Activated naive CD4-positive, alpha-beta T cell treated with Interleukin-2 at 50 U/mL for 16 hours (primary cell): Measurements from ENCODE around the gene S100A1.

Source experiments
- DNase-seq: peaks from one replicate; pipeline ENCODE4 v3.0.0-alpha.2; 2020

The S100A1 gene

DNA sequence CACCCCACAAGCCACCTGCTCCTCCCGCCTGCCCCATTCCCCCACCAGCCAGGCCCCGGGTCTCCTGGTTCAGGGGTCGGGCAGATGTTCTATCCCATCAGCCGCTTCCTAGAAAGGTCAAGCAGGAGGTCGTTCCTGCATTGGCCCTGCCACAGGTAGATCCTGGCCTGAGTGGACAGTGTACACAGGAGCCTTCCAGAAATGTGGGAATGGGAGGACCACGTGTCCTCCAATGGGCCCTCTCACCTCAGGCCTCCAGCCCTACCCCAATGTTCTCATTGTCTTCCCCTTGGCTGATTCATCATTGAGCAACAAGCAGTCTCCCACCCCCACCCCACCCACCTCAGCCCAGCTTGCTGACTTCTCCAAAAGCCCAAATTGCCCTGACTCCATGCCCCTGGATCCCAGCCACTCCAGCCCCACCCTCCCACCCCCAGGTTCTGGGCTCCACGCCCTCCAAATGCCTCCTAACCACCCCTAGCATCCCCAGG, 17.4 kb upstream of the S100A1 start:
- DNase-seq: no peak

DNA sequence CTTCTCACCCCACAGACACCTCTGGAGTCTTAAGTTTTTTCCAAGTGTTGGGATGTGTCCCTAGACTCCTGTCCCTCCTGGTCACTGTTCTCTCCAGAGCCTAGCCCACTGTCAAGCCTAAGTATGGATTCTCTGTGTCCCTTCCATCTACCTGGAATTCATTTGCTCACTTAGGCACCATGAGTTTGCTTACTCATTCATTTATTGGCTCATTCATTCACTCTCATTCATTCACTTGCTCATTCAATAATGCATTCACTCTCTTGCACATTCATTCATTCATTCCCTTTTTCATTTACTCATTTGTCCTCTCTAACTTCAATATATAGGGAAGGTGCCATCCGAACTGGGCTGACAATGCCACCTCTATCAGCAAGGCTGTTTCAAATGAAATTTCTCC, 16.9 kb upstream of the S100A1 start:
- no peak for DNase-seq

DNA sequence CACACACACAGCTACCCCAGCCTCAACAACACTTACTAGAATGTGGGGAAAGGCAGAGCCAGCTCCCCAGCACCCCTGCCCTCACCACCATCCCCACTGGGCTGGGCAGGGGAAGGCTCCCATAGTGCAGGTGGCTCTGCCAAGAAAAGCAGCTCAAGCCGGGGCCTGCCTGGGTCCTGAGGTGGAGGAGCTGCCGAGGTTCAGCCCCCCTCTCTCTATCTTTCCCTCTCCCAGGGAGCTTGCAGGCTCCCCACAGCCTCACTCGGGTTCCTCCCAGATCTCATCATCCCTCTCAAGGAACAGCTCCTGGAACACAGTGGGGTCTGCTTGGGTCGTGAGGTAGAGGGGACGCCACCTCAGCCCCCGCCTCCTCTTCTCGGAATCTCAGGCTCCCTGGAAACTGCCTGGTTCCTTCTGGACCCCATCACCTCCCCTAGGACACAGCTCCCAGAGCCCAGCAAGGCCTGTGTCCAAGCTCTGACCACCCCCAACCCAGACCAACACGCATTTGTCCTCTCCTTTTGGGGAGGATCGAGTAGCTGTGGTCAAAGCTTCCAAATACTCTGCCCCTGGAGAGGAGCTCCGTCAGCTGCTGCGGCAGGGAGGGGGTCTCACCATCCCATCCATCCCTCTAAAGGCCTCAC, 16.0 kb upstream of the S100A1 start:
- no peak for DNase-seq

DNA sequence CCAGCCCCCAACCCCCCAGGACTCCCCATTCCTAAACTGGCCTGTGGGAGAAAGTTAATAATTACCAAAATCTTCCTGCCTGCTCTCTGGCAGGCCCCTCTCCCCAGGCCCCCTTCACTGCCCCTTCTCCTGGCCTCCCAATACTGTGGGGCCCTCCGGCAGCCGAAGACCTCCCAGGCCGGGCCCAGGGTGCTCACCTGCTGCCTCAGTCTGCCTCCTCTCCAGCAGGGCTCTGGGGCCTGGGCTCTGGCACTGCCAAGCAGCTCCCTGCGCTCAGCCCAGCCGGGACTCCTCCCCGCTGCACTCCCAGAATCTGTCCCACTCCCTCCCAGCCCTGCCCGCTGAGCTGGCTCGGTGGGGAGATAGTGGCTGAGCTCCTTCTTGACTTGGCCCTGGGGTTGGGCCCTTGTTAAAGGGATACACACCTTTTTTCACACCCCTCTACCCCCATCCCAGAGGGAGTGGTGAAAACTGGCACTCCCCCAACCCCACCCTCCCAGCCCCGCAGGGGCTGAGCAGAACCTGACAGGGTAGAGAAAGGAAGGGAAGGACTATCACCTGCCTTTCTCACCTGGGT, 15.4 kb upstream of the S100A1 start, which contains the start of gene S100A16:
S100A16 (minus strand) TSS at position 383 of the 577 bp plus-strand sequence. CDS start 4,986 bp downstream, outside the sequence.
- DNase-seq: no peak

DNA sequence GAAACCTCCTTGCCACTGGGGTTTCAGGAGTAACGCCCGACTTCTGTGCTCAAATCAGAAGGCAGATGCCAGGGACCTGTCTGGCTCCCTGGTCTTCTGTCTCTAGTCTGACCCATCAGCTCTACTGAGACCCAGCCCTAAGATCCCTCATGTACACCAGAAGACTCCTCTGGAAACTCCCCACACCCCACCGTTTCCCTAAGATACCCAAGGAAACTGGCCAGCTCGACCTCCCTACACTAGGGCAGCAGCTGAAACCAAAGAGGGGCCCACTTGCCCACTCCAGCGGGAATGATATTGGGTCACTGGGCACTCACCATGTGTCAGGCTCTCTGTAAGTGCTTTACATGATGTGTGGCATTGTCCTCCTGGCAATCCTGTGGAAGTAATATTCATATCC, 14.8 kb upstream of the S100A1 start:
- no peak for DNase-seq

DNA sequence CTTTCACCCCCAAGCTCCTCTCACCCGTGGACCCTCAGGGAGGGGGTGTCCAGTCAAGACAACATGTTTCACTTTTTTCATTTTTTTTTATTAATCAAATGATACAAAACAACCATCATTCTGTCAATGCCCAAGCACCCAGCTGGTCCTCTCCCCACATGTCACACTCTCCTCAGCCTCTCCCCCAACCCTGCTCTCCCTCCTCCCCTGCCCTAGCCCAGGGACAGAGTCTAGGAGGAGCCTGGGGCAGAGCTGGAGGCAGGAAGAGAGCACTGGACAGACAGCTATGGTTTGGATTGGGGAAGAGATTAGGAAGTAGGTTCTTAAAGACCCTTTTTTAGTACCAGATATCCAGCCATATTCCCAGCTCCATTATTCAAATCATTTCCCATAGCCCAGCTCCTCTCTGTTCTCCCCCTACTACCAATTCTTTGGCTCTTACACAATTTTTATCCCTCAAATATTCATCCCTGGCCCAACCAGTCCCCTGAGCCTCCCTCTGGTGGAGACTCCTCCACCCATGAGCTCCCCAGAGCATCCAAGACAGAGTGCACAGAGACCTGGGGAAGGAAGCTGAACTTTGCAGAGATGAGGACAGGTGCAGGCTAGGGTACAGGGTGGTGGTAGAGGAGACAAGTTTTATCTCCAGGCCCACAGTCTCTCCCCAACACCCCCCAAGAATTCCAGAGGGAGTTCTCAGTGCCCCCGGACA, 13.9 kb upstream of the S100A1 start:
- DNase-seq: no peak

DNA sequence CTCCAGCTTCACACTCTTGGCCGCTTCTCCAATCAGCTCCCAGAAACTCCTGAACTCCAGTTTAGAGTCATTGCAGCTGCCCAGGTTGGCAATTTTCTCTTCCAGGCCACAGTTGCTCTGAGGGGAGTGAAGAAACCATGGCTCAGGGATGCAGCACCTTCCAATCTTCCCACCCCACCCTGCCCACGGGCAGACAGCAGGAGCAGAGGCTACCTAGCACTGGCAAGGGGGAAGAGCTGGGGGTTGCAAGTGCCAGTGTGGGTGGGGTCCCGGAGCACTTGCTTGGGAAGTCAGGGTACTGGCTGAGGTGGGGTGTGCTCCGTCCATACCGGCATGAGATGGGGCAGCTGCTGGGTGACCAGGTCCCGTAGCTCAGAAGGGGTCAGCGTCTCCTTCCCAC, 13.3 kb upstream of the S100A1 start:
- no peak for DNase-seq

DNA sequence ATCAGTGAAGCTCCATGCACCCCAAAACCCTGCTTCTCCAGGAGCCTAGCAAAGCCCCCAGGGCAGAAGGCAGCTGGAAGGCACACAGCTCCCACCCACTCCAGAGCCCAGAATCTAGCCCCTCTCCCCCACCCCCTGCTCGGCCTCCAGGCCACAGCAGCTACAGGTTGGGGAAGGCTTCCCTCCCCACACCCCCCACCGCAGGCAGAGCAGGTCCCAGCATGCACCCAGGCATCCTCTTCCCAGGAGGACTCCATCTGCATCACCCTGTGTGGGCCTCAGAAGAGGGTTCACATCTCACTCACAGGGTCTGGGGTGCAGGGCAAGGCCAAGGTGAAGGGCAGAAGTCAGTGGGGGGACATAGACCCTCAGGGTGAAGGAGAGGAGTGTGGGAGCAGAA, 12.8 kb upstream of the S100A1 start:
- DNase-seq: no peak

DNA sequence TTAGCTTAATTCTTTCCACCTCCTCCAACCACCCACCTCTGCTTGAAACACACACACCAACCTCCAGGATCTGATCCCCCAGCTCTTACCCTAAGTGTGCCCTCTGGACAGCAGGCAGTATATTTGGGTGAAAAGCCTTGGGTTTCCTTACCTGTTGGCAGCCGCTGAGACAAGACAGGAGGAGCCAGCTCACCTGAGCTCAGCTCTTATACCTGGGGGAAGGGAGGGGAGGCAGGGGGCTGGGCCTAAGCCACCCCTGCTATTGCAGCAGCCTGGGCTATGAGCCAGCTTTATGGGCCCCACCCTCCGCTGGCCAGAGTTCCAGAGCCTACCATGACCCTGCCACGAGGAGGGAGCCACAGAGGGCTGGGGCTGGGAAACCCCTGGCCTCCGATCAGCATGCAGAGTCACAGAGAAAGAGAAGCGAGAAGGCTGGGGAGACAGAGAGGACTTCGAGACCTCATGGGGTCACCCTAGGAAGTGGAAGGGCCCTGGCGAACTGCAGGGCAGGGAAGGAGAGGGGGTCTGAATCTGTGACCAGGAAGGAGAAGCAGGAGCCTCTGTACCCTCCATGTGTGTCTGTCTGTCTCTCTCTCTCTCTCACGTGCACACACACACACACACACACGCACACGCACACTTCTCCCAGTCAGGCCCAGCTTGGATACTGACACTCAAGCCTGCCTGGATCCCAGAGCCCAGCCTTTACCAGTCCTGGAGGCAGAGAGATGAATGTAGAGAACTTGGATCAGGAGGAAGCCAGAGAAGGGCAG, 11.9 kb upstream of the S100A1 start, which contains the start of gene S100A14:
S100A14 (minus strand) TSS at position 182 of the 773 bp plus-strand sequence. CDS start 467 bp downstream, outside the sequence.
- no peak for DNase-seq

DNA sequence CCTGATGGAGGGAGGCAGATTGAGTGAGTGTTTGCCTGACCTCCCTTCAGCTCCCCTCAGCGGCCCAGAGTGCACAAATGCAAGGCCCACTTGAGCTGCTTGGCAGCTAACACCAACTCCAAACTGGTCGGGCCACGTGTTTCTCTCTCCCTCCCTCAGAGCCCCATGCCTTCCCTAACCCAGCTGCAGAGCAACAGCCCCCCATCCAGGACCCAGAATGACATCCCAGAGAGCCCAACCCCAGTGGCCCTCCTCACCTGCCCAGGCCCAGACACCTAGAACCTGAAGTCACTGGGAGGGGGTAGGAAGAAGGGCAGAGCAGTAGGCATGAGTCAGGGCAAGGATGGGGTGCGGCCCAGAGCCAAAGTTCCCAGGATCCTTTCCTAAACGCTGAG, 11.3 kb upstream of the S100A1 start:
- DNase-seq: no peak

DNA sequence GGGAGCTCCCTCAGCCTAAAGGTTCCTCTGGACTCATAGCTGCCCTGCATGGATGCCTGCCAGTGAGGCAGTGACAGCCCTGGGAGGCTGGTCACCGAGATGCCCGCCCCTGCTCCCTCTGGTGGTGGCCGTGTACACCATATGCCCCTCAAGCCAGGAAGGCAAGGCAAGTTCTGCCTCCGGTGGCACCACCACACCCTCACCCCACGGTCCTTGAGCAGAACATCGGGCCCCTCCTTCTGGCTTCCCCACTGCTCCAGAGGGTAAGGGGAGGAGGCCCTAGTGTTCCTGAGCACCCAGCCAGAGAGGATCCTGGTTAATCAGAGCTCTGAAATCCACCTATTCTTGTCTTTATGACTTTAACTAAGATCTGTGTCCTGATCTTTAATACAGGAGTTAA, 10.6 kb upstream of the S100A1 start:
- peak; percentile 72 for DNase-seq

DNA sequence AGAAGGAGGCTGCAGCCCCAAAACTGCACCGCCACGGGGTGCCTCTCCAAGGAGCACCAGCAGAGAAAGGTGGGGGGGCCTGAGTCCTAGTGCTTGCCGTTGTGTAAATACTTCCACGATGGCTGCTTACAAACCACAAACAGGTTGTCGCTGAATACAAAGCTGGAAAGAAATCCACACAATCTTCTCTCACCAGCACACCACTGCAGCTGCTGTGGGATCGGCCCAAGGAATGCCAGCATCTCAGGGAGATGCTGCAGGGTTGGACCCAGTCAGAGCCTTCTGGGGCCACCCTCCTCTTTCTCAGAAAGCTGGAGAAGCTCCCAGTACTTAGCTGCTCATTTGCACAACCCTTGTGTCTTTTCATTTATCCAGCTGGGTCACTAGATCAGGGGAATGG, 9.1 kb upstream of the S100A1 start:
- DNase-seq: no peak

DNA sequence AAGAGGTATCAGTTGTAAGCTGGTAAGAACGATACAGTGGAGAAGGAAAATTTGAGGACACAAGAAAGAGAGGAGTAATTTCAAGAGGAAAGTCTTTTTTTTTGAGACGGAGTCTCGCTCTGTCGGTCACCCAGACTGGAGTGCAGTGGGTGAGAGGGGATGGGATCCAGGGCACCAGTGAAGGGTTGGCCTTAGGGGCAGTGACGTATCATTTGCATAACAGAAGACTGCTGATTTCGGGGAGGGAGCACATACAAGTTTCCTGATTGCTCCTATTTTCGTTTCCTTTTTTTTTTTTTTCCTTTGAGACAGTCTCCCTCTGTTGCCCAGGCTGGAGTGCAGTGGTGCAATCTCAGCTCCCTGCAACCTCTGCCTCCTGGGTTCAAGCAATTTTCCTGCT, 5.1 kb upstream of the S100A1 start:
- no peak for DNase-seq

DNA sequence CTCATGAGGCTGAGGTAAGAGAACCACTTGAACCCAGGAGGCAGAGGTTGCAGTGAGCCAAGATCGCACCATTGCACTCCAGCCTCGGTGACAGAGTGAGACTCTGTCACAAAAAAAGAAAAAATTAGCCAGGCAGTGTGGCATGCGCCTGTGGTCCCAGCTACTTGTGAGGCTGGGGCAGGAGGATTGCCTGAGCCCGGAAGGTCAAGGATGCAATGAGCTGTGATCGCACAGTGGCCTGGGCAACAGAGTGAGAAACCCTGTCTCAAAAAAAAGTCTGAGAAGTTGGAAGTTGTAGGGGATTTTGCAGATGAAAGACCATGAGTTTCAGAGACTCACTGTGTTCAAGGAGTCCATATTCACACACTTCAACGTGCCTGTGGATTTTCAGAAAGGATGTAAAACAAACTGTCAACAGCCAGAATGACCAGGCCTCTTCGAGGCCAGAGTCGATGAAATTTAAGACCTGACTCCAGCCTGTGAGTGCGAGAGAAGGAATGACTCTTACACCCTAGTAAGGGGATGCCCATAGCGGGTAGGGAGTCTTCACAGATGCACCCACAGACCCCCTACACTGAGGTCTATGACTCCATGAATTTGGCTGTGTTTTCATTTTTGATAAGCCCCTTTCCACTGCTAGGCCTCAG, 3.1 kb upstream of the S100A1 start:
- DNase-seq: no peak

DNA sequence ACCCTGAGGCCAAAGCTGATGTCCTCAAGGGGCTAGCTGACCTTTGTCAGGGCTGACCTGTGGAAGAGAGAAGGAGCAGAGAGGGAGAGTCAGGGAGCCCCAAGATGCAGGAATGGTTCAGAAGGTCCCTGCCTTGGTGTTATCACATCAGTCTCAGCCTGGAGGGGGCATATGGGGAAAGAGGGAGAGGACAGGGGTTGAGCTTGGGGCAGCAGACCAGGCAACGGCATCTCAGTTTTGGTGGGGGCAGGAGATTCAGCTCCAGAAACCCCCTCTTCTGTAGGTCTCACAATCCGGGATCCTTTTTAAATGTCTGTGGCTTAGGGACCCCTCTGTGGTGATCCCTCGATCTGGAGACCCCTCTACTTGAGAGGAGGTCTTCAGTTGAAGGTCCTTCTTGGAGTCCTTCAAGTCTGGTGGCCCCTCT, 1.7 kb upstream of the S100A1 start:
- DNase-seq: no peak

DNA sequence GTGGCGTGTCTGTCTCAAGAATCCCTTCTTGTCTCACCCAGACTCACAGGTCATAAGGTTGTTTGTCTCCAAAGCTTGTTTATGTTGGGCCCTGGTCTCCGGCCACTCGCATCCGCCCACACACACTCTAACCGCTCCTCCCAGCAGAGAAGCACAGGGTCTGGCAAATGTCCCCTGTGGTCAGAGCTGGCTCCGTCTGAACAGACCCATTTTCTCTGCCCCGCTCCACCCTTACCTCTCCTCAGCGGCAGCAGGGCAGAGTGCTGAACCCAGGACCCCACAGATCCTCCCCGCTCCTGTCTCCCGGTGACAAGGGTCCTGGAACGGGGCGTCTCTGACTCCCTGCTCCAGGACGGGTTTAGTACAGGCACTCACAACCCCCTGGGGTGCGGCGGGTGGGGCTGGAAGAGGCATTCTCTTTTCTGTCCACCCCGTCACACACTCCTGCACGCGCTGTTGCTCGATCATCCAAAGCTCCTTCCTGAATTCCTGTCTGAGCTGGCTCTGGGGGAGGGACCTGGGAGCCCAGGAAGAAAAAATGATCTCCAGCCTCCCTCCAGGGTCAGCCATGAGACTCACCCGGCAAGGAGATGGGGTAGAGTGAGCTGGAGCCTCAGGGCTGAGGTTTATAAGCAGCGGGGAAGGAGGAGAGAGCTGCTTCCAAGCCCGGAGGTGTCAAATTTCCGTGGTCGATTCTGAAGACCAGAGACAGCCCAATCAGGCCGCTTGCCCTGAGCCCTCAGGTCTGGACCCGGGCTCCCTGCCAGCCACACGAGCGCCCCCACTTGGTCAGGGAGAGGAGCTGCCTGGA, 1.1 kb upstream of the S100A1 start, which contains the start of gene S100A13:
S100A13 (minus strand) TSS at position 602 of the 811 bp plus-strand sequence. CDS start 1,033 bp downstream, outside the sequence.
- no peak for DNase-seq

DNA sequence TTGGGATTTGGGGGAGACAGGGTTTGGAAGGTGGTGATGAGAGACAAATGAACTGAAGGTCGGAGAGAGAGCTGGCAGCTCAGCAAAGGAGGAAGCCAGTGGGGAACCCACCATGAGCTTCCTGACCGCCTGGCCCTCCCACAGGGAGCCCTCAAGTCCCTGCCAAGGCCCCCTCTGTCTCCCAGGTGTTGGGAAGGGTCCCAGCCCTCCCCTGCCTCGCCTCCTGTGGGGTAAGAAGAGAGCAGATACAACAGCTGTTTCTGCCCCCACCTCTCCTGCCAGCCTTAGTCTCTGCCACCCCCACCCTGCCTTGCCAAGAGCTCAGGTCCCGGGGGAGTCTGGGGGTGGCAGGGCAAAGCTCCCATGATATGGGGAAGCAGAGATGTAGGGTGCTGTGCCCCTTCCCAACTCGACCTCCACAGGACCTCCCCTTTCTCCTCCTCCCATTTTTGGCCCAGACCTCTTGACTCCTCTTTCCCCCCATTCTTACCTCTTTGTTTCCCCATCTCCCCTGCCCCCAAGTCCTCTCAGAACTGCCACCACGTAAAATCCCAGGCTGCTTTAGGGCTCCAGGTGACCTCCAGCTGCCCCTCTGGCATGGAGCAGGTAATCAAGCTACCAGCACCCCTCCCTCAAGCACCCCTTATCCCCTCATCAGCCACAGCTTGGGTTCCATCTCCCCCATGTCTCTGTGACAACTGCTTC, 556 bp downstream of the S100A1 start:
- no peak for DNase-seq

DNA sequence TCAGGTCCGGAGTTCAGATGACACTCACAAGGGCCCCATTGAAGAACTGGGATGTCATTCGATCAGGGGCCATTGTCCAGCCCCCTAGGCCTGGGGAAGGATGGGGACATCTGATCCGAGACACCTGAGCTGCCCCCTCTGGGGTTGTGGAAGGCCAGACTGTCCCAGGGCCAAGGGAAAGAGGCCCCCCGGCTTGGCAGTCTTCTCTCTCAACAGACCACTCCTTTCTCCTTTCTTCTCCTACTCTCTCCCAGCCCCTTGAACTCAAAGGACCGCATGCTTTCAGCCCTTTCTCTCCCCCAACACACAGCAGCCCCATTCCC, 1.1 kb downstream of the S100A1 start:
- DNase-seq: no peak

DNA sequence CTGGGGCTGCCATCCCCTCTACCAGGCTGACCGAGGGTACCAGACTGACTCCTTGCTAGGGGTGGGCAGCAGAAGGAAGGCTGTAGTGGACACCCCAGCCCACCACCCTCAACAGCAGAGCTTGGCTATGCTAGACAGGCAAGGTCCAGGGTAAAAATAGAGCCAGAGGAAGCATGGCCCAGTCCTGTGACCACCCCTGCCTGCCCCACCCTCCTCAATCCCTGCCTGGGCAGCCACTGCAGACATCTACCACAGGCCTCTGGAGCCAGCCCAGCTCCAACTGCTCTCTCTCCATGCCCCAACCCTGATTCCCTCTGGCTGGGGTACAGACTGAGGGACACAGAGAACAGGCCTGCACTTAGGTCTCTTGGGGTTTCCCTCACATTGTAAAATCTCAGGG, 1.7 kb downstream of the S100A1 start:
- no peak for DNase-seq

DNA sequence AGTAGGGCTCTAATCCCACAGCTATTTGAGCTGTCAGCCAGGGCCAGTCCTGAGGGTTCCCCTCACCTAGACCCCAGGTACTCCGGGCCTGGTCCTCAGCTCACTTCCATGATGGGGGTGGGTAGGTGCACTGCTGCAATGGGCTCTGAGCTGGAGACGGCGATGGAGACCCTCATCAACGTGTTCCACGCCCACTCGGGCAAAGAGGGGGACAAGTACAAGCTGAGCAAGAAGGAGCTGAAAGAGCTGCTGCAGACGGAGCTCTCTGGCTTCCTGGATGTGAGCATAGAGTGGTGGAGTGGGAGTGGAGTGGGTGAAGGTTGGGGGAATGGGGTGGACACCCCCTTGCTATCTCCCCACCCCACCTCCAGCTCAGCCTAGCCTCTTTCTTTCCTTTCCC, 2.1 kb downstream of the S100A1 start:
- DNase-seq: no peak
